HG03045 (cell line): ENCODE measurements around the gene ZC3H7B.
A peak's percentile ranks its signal among the peaks of the same experiment; 100 is the strongest.
"Not testable (repeated sequence)": the region's sequence is repeated elsewhere in the genome, so short reads cannot be mapped to it uniquely, and the experiment has no call there.

Experiments used
- ATAC-seq: cut with Tn5 transposase; IDR thresholded peaks from one replicate; pipeline ENCODE4 v1.9.1; 2021; ENCODE audit warnings: mild to moderate bottlenecking, moderate library complexity; ENCODE audit not compliant: unreplicated experiment

ZC3H7B gene

DNA sequence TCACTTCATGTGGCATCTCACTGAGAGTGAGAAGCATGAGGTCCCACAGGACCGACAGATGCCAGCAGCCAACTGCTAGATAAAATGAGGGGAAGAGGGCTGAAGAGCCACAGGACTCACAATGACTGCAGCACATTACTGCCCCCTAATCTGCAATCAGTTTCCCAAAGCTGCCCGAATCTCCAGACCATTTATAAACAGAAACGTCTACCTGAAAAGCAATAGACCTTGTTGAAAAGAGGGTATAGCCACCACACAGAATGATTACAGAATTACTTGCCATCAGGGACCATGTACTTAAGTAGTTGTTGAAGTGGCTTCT lies 68.1 kb downstream of the ZC3H7B start:
- no peak for ATAC-seq

DNA sequence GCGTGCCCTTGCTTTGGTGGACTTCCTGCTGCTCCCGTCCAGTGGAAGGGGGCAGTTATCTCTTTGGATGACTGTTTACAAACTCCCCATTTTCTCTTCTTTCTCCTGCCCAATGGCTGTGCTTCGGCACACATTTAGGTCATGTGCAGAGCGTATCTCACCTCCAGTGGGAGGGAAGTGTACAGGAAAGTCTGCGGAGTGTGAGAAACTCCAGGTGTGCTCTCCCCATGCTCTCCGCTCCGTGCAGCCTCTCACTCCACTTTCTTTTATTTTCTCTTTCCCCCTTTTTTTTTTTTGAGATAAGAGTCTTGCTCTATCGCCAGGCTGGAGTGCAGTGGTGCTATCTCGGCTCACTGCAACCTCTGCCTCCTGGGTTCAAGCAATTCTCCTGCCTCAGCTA lies 68.5 kb downstream of the ZC3H7B start:
- no peak for ATAC-seq

DNA sequence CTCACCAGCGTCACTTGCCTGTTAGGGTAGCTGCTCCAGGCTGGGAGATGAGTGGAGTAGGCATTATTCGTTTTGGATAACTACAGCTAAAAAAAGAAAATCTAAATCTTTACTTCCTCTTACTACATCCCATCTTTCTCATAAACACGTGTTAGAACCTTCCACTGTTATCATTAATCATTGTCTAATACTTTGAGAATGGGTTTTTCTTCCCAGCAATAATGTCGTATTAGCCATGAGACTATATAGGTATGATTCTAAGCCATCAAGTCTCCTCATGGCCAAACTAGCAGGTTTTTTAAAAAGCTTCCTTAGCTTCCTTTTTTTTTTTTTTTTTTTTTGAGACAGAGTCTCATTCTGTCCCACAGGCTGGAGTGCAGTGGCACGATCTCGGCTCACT lies 76.5 kb downstream of the ZC3H7B start:
- ATAC-seq, result no peak

DNA sequence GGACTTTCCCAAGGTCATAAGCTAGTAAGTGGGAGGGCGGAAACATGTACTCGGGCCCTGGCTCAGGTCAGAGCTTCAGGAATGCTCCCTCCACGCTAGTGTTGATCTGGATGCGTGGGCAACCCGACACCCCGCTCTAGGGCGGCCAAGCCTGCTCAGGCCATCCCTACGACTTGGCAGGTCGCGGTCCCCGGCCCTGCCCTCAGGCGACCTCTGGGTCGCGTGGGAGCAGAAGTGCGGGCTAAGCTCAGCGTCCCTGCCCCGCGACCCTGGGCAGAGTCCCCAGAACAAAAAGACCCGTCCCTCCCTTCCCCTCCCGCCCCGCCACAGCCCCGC lies 79.6 kb downstream of the ZC3H7B start:
- peak; percentile 18 for ATAC-seq

DNA sequence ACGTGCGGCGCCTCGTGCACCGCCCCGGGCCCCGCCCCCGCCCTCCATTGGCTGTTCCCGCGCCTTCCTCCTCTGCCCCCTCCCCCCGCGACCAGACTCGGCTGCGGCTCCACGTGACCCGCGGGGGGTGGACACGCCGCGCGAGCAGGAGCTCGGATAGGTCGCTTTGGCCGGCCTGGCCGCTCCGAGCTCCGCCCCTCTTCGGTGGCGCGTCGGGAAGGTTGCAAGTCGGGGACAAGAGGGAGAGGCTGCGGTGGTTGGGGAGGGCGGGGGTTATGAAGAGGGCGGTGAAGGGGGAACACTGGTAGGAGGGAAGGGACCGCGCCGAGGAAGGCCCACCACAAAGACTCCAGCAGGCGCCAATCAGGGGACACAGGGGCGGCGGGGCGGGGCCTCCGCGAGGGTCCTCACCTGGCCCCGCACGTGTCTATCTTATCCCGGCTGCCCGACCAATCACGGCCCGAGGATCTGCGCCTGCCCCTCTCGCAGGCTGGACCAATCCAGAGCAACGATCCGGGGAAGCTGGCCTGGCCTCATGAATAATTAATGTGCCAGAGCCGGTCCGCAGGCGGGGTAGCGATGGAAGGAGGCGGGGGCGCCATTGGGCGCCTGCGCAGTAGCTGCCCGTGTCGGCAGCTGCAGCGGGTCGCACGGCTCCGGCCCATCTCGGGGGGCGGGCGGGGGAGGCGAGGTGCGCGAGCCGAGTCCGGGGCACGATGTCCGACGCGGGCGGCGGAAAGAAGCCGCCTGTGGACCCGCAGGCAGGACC lies 80.2 kb downstream of the ZC3H7B start, which contains the start of gene TEF:
Gene TEF, plus strand, starts transcription at position 614 of the 769 bp plus-strand sequence. Its CDS starts 103 bp downstream, at position 717.
- ATAC-seq, result peak; percentile 86

- ATAC-seq, result peak; percentile 34
Observed at GRCh38 chr22:41382098-41382578, 80.8 kb downstream of the ZC3H7B start.

DNA sequence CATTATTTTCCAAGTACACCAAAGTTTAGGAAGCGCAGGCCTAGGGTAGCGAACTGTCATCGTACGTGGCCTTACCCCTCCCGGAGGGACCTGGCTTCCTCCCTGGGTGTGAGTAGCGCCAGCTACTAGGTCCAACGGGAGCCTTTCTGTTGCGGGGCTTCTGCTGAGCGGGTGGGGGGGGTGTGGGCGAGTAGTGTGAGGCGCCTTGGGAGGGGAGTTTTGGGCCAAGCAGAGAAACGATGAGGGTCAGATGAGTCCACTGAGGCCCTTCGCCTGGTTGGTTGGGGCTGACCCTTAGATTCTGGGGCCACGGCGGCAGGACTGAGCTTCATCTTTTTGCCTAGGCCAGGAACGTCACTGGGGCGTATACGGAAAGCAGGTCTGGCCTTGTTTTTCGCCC lies 81.3 kb downstream of the ZC3H7B start:
- ATAC-seq, result no peak

GRCh38 chr22:41383085-41383484 lies 81.8 kb downstream of the ZC3H7B start:
- ATAC-seq, result no peak

GRCh38 chr22:41384128-41384527 lies 82.8 kb downstream of the ZC3H7B start:
- no peak for ATAC-seq

DNA sequence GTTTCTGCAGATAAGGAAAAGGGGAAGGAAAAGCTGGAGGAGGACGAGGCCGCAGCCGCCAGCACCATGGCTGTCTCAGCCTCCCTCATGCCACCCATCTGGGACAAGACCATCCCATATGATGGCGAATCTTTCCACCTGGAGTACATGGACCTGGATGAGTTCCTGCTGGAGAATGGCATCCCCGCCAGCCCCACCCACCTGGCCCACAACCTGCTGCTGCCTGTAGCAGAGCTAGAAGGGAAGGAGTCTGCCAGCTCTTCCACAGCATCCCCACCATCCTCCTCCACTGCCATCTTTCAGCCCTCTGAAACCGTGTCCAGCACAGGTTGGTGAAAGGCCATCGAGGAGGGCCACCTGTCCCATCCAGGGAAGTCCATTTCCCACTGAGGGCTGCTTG lies 86.0 kb downstream of the ZC3H7B start:
- no peak for ATAC-seq

DNA sequence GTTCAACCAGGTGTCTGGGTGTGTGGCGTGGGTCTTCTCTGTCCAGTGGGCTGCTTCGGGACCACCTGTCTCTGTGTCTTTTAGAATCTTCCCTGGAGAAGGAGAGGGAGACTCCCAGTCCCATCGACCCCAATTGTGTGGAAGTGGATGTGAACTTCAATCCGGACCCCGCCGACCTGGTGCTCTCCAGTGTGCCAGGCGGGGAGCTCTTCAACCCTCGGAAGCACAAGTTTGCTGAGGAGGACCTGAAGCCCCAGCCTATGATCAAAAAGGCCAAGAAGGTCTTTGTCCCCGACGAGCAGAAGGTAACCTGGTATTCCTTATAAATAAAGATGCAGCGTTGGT lies 92.7 kb downstream of the ZC3H7B start:
- no peak for ATAC-seq

DNA sequence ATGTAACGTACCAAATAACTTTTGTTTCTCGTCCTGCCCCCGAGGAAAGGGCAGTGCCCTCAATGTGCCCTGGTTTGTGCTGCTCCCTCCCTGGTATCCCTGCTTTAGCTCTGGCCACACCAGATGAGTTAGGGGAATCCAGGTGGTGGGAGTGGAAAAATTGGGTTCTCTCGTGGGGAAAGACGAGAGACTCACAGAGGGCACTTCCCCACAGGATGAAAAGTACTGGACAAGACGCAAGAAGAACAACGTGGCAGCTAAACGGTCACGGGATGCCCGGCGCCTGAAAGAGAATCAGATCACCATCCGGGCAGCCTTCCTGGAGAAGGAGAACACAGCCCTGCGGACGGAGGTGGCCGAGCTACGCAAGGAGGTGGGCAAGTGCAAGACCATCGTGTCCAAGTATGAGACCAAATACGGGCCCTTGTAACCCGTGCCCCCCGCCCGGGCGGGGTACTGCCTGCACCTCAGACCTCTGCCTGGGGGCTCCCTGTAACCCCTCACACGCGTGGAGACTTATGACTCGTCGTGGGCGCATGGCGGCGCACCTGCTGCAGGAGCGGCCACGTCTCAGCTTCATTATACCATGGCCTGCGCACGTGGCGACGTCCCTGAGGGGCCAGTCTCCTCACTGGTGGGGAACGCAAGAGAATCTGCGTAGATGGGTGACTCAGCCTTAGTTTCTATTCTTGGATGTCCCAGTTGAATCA lies 94.4 kb downstream of the ZC3H7B start:
- no peak for ATAC-seq

GRCh38 chr22:41397143-41397811 lies 96.0 kb downstream of the ZC3H7B start:
- no peak for ATAC-seq

GRCh38 chr22:41398921-41399320 lies 97.6 kb downstream of the ZC3H7B start:
- ATAC-seq, result no peak

- ATAC-seq, result no peak
Observed at GRCh38 chr22:41401781-41402648, 100.7 kb downstream of the ZC3H7B start.

GRCh38 chr22:41402851-41403250 lies 101.5 kb downstream of the ZC3H7B start:
- not testable (repeated sequence) for ATAC-seq

DNA sequence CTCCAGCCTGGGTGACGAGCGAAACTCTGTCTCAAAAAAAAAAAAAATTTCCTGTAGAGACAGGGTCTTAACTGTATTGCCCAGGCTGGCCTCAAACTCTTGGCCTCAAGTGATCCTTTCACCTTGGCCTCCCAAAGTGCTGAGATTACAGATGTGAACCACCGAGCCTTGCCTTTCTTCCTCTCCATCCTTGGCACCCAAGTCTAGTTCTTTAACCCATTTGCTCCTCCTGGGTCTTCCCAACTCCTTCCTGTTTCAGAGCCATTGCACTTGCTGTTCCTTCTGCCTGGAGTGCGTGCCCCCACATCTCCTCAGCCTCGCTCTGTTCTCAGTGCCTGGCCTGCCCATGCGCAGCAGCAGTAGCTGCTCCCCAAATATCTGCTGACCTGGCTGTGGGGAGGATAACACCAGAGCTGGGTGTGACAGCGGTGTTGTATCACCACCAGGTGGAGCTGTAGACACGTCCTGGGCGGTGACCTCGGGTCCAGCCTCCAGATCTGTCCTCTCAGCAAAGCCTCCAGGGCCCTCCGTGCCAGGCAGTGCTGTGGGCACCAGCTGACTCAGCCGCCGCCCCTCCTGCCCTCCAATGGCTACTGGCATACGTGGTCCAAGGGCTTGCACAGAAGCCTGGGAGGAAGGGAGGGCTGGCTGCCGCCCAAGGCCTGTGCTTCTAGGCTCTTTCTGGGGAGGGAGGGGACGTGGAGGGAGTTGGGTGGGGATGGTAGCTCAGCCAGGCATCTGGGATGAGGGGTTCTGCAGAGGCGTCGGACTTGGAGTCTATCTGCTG lies 102.4 kb downstream of the ZC3H7B start:
- ATAC-seq, result peak; percentile 68

DNA sequence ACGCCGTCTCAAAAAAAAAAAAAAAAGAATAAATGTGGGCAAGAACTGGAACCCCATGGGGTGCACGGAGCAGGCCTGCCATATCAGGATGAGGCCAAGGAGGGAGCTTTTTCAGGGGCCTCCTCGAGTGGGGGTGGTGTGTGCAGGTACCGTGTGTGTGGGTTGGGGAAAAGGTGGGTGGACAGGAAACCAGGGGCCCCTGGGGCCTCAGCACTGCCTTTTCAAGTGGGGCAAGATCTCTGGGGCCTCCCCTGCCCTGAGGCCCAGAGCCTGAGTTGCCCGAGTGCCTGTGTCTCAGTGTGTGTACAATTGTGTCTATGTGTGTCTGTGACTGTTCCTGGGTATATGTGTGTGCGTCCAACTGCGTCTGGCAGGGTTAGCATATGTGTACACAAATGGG lies 104.3 kb downstream of the ZC3H7B start:
- ATAC-seq, result no peak

- ATAC-seq, result no peak
Observed at GRCh38 chr22:41406410-41406809, 105.1 kb downstream of the ZC3H7B start.

DNA sequence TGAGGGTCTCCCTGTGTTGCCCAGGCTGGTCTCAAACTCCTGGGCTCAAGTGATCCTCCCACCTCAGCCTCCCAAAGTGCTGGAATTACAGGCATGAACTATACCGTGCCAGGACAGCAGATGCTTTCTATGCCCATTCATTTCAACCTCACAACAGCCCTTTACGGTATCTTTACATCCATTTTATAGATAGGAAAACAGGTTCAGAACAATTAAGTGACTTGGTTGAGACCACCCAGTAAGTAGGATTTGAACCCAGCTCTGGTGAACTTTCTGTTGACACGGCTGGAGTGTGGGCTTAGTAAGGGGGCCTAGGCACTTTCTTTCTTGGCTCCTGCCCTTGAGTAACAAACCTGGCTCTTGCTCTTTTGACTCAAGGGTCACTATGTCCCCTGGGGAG lies 106.1 kb downstream of the ZC3H7B start:
- ATAC-seq, result no peak
